NCI-H446 (cell line): Measurements from ENCODE around the gene FANCB.

Experiments used
- DNase-seq, 2 experiments: peaks; one replicate each; lab custom pipeline; 2025; lab: John Stamatoyannopoulos, UW

Gene FANCB

GRCh38 chrX:14837155-14837554, 35.7 kb downstream of the FANCB start:
- no peak for DNase-seq

- DNase-seq = no peak
Observed at GRCh38 chrX:14832586-14832985, 40.3 kb downstream of the FANCB start.

GRCh38 chrX:14832151-14832550, 40.7 kb downstream of the FANCB start:
- no peak for DNase-seq

GRCh38 chrX:14829643-14830042, 43.2 kb downstream of the FANCB start:
- DNase-seq = no peak

GRCh38 chrX:14826319-14826718, 46.5 kb downstream of the FANCB start:
- DNase-seq = no peak

GRCh38 chrX:14825851-14826250, 47.0 kb downstream of the FANCB start:
- DNase-seq = no peak

GRCh38 chrX:14819769-14820168, 53.1 kb downstream of the FANCB start:
- DNase-seq = no peak

GRCh38 chrX:14817571-14817970, 55.3 kb downstream of the FANCB start:
- no peak for DNase-seq

- DNase-seq = no peak
Observed at GRCh38 chrX:14802943-14803710, 69.7 kb downstream of the FANCB start.

GRCh38 chrX:14801136-14801535, 71.7 kb downstream of the FANCB start:
- no peak for DNase-seq

GRCh38 chrX:14798805-14799397, 74.0 kb downstream of the FANCB start:
- no peak for DNase-seq
